Midbrain (tissue), 1 donor: ENCODE measurements around the gene NECTIN2.
"Not testable (repeated sequence)": the region's sequence is repeated elsewhere in the genome, so short reads cannot be mapped to it uniquely, and the experiment has no call there.

ENCODE experiments used
- DNase-seq: peaks from one replicate; lab custom pipeline; 2025; lab: John Stamatoyannopoulos, UW

The NECTIN2 gene

DNA sequence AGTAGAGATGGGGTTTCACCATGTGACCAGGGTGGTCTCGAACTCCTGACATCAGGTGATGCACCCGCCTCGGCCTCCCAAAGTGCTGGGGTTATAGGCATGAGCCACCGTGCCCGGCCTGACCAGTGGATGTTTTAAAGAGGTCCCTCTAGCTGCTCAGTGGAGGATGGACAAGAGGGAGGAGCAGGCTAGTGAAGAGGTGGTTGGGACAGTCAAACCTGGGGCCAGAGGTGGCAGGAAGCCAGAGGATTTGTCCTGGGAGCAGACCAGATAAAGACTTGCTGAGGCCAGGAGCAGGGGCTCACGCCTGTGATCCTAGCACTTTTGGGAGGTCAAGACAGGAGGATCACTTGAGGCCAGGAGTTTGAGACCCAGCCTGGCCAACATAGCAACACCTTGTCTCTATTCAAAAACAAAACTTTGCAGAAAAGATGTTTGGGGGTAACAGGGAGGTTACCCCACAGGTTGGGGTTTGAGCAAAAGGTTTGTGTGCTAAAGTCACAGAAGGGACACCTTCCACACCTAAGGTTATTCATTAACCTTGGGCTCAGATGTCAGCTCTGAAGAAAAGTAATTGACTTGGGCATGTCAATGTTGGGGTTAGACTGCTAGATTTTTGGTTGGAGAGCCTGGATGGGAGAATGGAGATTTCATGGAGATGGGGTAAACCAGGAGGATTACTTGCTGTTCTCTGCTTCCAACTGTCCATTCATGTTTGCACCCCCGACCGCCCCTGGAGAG, 28.2 kb upstream of the NECTIN2 start:
- no peak for DNase-seq

GRCh38 chr19:44818466-44819031, 27.5 kb upstream of the NECTIN2 start:
- DNase-seq: no peak

GRCh38 chr19:44819246-44819832, 26.8 kb upstream of the NECTIN2 start:
- no peak for DNase-seq

GRCh38 chr19:44820648-44821609, 25.2 kb upstream of the NECTIN2 start:
- no peak for DNase-seq

DNA sequence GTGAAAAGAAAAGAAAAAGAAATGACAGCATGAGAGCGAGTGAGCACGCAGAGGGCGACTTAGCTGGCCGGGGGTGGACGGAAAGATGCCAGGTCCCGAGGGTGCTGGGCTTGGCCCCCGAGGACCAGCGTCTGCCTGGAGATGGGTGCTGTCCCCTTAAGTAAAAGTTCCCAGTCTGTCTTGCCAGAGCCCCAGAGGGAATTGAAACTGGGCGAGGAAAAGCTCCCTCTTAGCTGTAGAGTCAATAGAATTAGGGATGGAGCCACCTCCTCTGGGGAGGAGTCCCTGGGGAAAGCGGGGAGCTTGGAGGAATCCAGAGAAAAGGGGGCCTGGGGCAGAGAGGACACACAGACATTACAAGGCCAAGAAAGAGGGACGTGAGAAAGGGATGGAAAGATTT, 23.9 kb upstream of the NECTIN2 start:
- no peak for DNase-seq

DNA sequence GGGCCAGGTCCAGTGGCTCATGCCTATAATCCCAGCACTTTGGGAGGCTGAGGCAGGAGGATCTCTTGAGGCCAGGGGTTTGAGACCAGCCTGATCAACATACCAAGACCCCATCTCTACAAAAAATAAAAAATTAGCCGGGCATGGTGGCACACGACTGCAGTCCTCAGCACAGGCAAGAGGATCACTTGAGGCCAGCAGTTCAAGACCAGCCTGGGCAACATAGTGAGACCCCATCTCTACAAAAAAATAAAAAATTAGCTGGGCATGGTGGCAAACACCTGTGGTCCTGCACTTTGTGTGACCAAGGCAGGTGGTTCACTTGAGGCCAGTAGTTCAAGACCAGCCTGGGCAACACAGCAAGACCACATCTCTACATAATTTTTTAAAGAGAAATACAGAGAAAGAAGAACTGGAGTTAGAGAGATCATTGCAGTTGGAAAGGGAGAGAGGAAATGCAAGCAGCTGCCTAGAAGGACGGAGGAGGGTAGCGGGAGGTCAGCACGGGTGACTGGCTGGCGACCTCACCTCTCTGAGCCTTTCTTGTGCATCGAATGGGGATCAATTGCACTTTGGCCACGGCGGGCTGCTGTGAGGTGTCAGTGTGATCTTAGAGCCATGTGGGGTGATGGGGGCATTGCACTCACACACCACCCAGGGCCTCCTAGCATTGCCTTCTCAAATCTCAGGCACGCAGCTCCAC, 23.3 kb upstream of the NECTIN2 start:
- DNase-seq: no peak

DNA sequence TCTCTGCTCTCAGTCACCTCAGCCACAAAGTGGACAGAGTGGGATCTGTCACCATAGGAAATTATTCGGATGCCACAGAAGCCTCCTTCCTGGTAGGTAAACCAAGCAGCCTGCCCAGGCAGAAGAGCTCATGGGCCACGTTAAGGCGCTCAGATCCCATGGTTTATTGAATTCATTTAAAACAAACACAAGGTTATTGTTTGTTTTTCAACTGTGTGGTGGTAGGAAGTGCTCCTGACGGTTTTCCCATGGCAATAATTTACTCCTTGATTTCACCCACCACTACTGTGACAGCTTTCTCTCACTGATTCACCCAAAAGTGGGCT, 22.8 kb upstream of the NECTIN2 start:
- no peak for DNase-seq

DNA sequence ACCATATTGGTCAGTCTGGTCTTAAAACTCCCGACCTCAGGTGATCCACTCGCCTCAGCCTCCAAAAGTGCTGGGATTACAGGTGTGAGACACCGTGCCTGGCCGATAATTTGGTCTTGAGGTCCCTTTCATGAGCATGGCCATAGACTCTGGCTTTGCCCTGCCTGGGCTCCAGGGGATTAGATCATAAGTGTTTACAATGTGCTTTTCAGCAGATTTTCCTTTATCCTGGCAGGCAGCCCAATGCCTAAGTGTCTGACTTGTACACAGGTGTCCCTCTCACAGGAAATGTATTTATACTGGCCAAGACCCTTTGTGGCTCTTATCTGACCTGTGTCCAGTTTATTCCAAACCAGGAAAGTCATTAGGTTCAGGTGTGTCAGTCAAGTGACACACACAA, 21.3 kb upstream of the NECTIN2 start:
- no peak for DNase-seq

- DNase-seq: not testable (repeated sequence)
These were observed 13.2 kb upstream of the NECTIN2 start for GRCh38 chr19:44832875-44833274.

DNA sequence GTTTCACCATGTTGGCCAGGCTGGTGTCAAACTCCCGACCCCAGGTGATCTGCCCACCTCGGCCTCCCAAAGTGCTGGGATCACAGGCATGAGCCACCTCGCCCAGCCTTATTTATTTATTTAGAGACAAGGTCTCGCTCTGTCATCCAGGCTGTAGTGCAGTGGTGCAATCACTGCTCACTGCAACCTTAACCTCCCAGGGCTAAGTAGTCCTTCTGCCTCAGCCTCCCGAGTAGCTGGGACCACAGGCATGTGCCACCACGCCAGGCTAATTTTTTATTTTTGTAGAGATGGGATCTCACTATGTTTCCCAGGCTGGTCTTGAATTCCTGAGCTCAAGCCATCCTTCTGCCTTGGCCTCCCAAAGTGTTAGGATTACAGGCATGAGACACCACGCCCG, 11.7 kb upstream of the NECTIN2 start:
- DNase-seq: not testable (repeated sequence)

DNA sequence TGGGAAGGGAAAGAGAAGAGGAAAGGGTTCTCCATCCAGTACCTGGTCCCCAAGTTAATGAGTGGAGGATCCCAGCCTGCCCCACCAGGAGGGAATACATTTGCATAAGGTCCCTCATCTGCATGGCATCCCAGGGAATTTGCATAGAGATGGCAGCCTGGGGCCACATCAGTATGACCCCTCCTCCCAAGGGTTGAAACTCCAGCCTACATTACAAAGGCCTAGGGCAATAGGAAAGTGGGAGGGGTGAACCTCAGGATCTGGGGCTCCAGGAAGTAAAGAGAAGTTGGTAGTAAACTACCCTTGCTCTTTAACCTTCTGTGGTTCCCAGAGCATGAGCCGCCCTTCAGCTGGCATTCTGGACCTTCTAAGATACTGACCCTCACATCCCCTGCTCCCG, 6.8 kb upstream of the NECTIN2 start:
- DNase-seq: no peak

GRCh38 chr19:44840811-44841210, 5.3 kb upstream of the NECTIN2 start:
- DNase-seq: no peak

GRCh38 chr19:44841231-44841630, 4.9 kb upstream of the NECTIN2 start:
- DNase-seq: no peak

GRCh38 chr19:44845286-44845611, 848 bp upstream of the NECTIN2 start:
- DNase-seq: no peak

DNA sequence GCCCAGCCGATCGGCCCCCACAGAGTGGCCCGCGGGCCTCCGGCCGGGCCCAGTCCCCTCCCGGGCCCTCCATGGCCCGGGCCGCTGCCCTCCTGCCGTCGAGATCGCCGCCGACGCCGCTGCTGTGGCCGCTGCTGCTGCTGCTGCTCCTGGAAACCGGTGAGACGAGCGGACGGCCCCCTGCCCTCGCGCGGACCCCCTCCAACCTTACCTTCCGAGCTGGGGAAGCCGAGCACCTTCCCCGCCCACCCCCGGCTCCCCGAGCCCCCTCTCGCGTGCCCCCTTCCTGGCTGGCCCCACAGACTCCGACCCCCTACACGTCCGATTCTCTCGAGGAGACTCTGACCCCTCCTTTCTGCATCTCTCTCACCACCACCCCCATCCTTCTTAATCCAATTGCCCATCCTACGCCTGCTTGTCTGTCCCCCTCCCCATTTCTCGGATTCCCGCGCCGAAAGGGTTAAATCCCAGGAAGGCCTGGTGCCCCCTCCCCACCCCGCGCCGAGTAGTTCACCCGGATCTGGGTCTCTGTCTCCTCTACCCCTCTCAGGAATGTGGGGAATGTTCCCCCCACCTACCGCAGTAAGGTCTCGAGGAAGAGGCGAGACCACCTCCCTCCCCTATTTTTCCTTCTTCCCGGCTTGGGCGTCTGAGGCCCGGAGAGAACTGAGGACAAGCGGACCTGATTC, 502 bp downstream of the NECTIN2 start:
- no peak for DNase-seq

GRCh38 chr19:44847144-44848035, 1.3 kb downstream of the NECTIN2 start:
- no peak for DNase-seq

DNA sequence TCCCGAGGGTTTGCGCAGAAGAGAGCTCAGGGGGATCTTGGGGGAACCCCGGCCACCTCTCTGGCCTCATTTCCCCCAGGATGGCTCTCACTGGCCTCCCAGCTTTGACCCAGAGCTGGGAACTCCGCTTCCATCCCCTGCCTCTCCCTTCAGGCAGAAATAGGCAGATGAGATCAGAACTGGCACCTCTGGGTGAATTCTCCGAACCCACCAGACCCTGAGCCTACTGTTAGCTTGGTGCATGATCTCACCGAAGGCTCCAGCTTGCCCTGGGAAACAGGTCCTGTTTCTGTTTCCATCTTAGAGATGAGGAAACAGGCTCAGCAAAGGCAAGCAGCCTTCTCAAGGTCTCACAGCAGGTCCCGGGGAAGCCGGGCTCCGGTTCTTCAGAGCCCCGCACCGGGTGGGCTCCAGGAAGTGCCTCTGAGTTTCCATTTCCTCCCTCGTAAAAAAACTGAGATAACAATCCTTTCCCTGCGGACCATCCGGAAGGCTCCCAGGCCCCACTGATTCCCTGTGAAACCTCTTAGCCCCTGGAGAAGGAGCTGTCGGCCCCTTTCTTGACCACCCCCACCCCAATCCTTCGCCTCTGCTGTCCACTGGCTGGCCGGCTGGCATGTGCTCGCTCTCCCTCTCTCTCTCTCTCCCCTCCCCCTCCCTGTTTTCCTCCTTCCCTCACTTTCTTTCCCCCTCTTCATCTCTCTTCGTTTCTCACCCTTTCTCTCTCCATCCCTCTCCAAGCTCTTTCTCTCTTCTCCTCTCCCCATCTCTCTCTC, 2.1 kb downstream of the NECTIN2 start:
- no peak for DNase-seq

DNA sequence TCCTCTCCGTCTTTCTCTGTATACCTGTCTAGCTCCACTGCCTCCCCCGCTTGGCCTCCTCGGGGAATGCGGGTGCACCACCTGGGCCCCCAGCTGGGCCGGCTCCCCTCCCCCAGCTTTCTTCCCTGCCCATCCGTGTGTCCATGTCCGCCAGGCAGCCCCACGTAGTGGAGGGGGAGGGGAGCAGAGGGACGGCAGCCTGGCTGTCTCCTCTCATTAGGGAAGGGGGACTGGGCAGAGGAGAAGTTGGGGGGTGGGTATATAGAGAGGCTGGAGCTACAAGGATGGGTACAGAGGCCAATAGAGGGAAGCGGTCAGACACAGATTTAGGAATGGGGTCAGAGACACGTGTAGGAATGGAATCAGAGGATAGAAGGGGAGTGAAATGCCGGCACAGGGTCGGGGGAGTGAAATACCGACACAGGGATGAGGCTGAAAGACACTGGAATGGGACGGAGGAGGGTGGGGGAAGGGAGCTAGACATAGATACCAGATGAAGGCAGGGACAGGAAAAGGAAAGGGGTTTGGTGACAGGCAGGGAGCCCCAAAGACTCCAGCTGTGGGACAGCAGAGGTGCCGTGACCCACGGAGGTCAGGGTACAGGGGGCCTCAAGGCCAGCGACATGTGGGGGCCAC, 2.8 kb downstream of the NECTIN2 start:
- no peak for DNase-seq

- no peak for DNase-seq
These were observed 4.6 kb downstream of the NECTIN2 start for GRCh38 chr19:44850641-44851109.
